Smooth muscle cell (in vitro differentiated cells): Measurements from ENCODE around the gene FGGY. TPM values are rescaled to one million over a fixed set of nuclear protein-coding genes. Genes with fewer than 3 reads are reported as not detected.

Experiments used
- DNase-seq: peaks from one replicate; lab custom pipeline; 2025; ENCODE audit not compliant: unreplicated experiment; lab: John Stamatoyannopoulos, UW
- H2AFZ ChIP-seq: fragments of 200-600 bp; sonication (generic); 2 replicates; pipeline ENCODE4 v1.6.0; 2016; ENCODE audit warnings: antibody characterized with exemption, low read depth, mild to moderate bottlenecking
- H3F3A ChIP-seq: fragments of 200-600 bp; sonication (generic); 2 replicates; pipeline ENCODE4 v1.6.0; 2017; ENCODE audit warnings: antibody characterized with exemption, low read depth
- H3K27ac ChIP-seq: fragments of 200-600 bp; sonication (generic); 2 replicates; pipeline ENCODE4 v1.5.1; 2016; ENCODE audit warnings: low read depth, mild to moderate bottlenecking
- H3K27me3 ChIP-seq: fragments of 200-600 bp; sonication (generic); 2 replicates; pipeline ENCODE4 v1.6.1; 2016; ENCODE audit warnings: low read depth, mild to moderate bottlenecking
- H3K36me3 ChIP-seq: fragments of 200-600 bp; sonication (generic); 2 replicates; pipeline ENCODE4 v1.5.1; 2016; ENCODE audit warnings: low read depth
- H3K4me1 ChIP-seq: fragments of 200-600 bp; sonication (generic); 2 replicates; pipeline ENCODE4 v1.5.1; 2016; ENCODE audit warnings: low read depth
- H3K4me2 ChIP-seq: fragments of 200-600 bp; sonication (generic); 2 replicates; pipeline ENCODE4 v1.6.0; 2016; ENCODE audit warnings: mild to moderate bottlenecking
- H3K4me3 ChIP-seq: fragments of 200-600 bp; sonication (generic); 2 replicates; pipeline ENCODE4 v1.5.1; 2016; ENCODE audit warnings: mild to moderate bottlenecking
- H3K79me2 ChIP-seq: fragments of 200-600 bp; sonication (generic); 2 replicates; pipeline ENCODE4 v1.6.0; 2016; ENCODE audit warnings: low read depth, mild to moderate bottlenecking
- H3K9ac ChIP-seq: fragments of 200-600 bp; sonication (generic); 2 replicates; pipeline ENCODE4 v1.6.0; 2016; ENCODE audit warnings: low read depth
- H3K9me3 ChIP-seq: fragments of 200-600 bp; sonication (generic); replicated peaks from 2 replicates; pipeline ENCODE4 v1.5.1; 2016; ENCODE audit warnings: low read depth
- H4K20me1 ChIP-seq: fragments of 200-600 bp; sonication (generic); 2 replicates; pipeline ENCODE4 v1.6.0; 2016; ENCODE audit warnings: low read depth
- CTCF ChIP-seq: fragments of 200-600 bp; sonication (generic); IDR thresholded peaks from 2 replicates; pipeline ENCODE4 v1.5.1; 2017; ENCODE audit warnings: borderline replicate concordance, mild to moderate bottlenecking, antibody characterized with exemption; ENCODE audit not compliant: insufficient read depth, poor library complexity, severe bottlenecking
- WGBS: methylation state at CpG from one replicate; pipeline ENCODE4 v1.1.7; 2016; ENCODE audit warnings: low lambda C conversion rate; 5-methylcytosine and 5-hydroxymethylcytosine counted together
- polyA plus RNA-seq: library from polyadenylated mRNA; unstranded; fragments of >200 nt; fragmentation: Nextera tagmentation; extraction: Ambion mirVana; gene quantifications from 2 replicates; pipeline ENCODE4 v1.2.1, GENCODE V29; 2016
- total RNA-seq: library from RNA; depleted of rRNA; stranded (reverse); fragments of >200 nt; gene quantifications from 2 replicates; pipeline ENCODE4 v1.2.3, GENCODE V29; 2014

FGGY gene
- total and polyA plus RNA-seq, 2 experiments from 2014 or later, result 5.1 to 9.2 TPM

GRCh38 chr1:59720326-59721115 is 423.6 kb downstream of the FGGY start:
- Histone ChIP-seq H3K36me3 (no peaks in the 10 kb centered on the region), H3K79me2 (no peaks in the 10 kb centered on the region), H3K9ac (no peak overlapping the region), H3K4me3 (no peak overlapping the region), H3F3A (peaks cover 5% of the 10 kb centered on the region), H3K27me3 (no peaks in the 10 kb centered on the region), H2AFZ (no peak overlapping the region), H4K20me1 (no peaks in the 10 kb centered on the region), H3K27ac (no peak overlapping the region), H3K9me3 (no peaks in the 10 kb centered on the region), H3K4me1 (no peaks in the 10 kb centered on the region), H3K4me2 (no peak overlapping the region)
- 65% methylated on average over 5 of the region's 5 CpGs for WGBS
- no peak for TF ChIP-seq CTCF
- DNase-seq, result no peak

GRCh38 chr1:59730302-59730701 is 433.4 kb downstream of the FGGY start:
- Histone ChIP-seq H2AFZ (peak overlapping the region; percentile 64), H3K36me3 (no peaks in the 10 kb centered on the region), H3K4me1 (peaks cover 24% of the 10 kb centered on the region), H3K9ac (peak overlapping the region; percentile 72), H3K9me3 (no peaks in the 10 kb centered on the region), H4K20me1 (no peaks in the 10 kb centered on the region), H3K4me2 (peak overlapping the region; percentile 70), H3K4me3 (no peak overlapping the region), H3F3A (peaks cover 35% of the 10 kb centered on the region), H3K27ac (peak overlapping the region; percentile 96), H3K27me3 (no peaks in the 10 kb centered on the region), H3K79me2 (no peaks in the 10 kb centered on the region)
- WGBS, result 19% methylated on average over 1 of the region's 1 CpG
- no peak for DNase-seq
- TF ChIP-seq CTCF, result no peak

GRCh38 chr1:59730759-59731478 is 434.0 kb downstream of the FGGY start:
- Histone ChIP-seq H3K79me2 (no peaks in the 10 kb centered on the region), H4K20me1 (no peaks in the 10 kb centered on the region), H3K27me3 (no peaks in the 10 kb centered on the region), H3F3A (peaks cover 35% of the 10 kb centered on the region), H3K9me3 (no peaks in the 10 kb centered on the region), H3K4me2 (peak overlapping the region; percentile 62), H3K36me3 (no peaks in the 10 kb centered on the region), H2AFZ (no peak overlapping the region), H3K4me1 (peaks cover 24% of the 10 kb centered on the region), H3K9ac (peak overlapping the region; percentile 71), H3K27ac (peak overlapping the region; percentile 96), H3K4me3 (no peak overlapping the region)
- DNase-seq, result no peak
- no peak for TF ChIP-seq CTCF
- WGBS, result 5% methylated on average over 12 of the region's 12 CpGs
